ENCODE measurements around the gene EIF2S3.

DNA sequence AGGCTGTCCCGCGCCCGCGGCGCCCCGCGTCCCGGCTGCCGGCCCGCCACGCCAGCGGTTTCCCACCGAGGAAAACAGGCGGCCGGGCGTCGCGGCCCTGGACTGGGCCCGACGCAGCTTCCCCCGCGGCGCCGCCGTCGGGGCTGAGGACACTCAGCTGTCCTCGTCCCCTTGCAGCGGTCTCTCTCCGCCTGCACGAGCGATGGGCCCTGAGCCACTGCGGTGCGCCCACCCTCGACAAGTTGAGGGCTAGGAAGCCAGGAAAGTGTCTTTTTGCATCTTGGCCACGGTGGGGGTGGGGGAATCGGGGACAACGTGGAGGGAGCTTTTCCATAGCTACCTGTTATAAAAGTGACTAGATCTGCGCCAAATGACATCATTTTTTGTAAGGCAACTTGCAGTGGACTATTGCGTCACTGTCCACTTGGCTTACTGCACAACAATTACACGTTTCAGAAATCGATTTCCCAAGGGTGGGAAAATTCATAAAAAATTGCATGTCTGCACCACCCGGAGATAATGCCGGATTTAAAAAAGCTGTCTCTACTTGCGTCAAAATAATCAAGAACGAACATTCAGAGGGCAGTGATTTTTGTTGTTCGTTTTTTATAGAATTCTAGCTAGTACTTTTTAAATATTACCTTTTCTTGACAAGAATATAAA, 28.9 kb upstream of the EIF2S3 start:
- TF ChIP-seq, protein P1, sequence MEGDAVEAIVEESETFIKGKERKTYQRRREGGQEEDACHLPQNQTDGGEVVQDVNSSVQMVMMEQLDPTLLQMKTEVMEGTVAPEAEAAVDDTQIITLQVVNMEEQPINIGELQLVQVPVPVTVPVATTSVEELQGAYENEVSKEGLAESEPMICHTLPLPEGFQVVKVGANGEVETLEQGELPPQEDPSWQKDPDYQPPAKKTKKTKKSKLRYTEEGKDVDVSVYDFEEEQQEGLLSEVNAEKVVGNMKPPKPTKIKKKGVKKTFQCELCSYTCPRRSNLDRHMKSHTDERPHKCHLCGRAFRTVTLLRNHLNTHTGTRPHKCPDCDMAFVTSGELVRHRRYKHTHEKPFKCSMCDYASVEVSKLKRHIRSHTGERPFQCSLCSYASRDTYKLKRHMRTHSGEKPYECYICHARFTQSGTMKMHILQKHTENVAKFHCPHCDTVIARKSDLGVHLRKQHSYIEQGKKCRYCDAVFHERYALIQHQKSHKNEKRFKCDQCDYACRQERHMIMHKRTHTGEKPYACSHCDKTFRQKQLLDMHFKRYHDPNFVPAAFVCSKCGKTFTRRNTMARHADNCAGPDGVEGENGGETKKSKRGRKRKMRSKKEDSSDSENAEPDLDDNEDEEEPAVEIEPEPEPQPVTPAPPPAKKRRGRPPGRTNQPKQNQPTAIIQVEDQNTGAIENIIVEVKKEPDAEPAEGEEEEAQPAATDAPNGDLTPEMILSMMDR (IDR thresholded peaks at IDR 0.05) = no peak
- TF ChIP-seq POLR2A (IDR thresholded peaks at IDR 0.05) = peak; percentile 32

Data from ovary (tissue), 3 donors.